Sigmoid colon (tissue), 7 donors: ENCODE data around the gene HECW1. TPM values are rescaled to one million over a fixed set of nuclear protein-coding genes. Genes with fewer than 3 reads are reported as not detected.
"Not testable (repeated sequence)": the region's sequence is repeated elsewhere in the genome, so short reads cannot be mapped to it uniquely, and the experiment has no call there.

Experiments
- DNase-seq: peaks from one replicate; pipeline ENCODE4 v3.0.0-alpha.2; 2019
- H3K27ac ChIP-seq, 4 donors: fragments of 200-600 bp; sonication (generic); one replicate each; pipeline ENCODE4 v1.5.1; 2016 to 2019; ENCODE audit warnings: mild to moderate bottlenecking in 1 of 4
- H3K27me3 ChIP-seq, 3 donors: fragments of 200-600 bp; sonication (generic); one replicate each; pipeline ENCODE4 v1.5.1; 2019; ENCODE audit warnings: mild to moderate bottlenecking in 1 of 3
- H3K36me3 ChIP-seq, 4 donors: fragments of 200-600 bp; sonication (generic); one replicate each; pipeline ENCODE4 v1.5.1; 2016 to 2019
- H3K4me1 ChIP-seq, 4 donors: fragments of 200-600 bp; sonication (generic); one replicate each; pipeline ENCODE4 v1.5.1; 2017 to 2019
- H3K4me3 ChIP-seq, 4 donors: fragments of 200-600 bp; sonication (generic); one replicate each; pipeline ENCODE4 v1.5.1; 2017 to 2019; ENCODE audit warnings: mild to moderate bottlenecking in 2 of 4, moderate library complexity in 1 of 4
- H3K9me3 ChIP-seq, 4 donors: fragments of 200-600 bp in 3 of 4; sonication (generic) in 3 of 4; one replicate each; pipeline versions ENCODE4 v1.5.1 to v1.6.1; 2013 to 2019
- CTCF ChIP-seq, 4 experiments: fragments of 450-650 bp in 3 of 4; fragments of 200-600 bp in 1 of 4; IDR thresholded peaks; one replicate each; pipeline ENCODE4 v1.5.1; 2016 to 2019; ENCODE audit warnings: antibody characterized with exemption in 4 of 4, mild to moderate bottlenecking in 3 of 4, moderate library complexity in 2 of 4
- EP300 ChIP-seq, 4 donors: sonication (generic); formaldehyde crosslinking; IDR thresholded peaks; one replicate each; pipeline ENCODE4 v1.6.1; 2017; ENCODE audit warnings: antibody characterized with exemption in 4 of 4
- POLR2A ChIP-seq, 2 donors: fragments of 450-650 bp; IDR thresholded peaks; one replicate each; pipeline ENCODE4 v1.6.1; 2016; ENCODE audit warnings: antibody characterized with exemption in 2 of 2, mild to moderate bottlenecking in 2 of 2, moderate library complexity in 2 of 2
- POLR2AphosphoS5 ChIP-seq, 4 donors: sonication (generic); formaldehyde crosslinking; IDR thresholded peaks; one replicate each; pipeline ENCODE4 v1.6.1; 2017; ENCODE audit warnings: antibody characterized with exemption in 4 of 4
- WGBS, 2 donors: extraction: QIAGEN DNeasy Blood & Tissue Kit; methylation state at CpG; one replicate each; pipeline ENCODE4 v1.1.7; 2013; 5-methylcytosine and 5-hydroxymethylcytosine counted together
- intact Hi-C: fragments of 100-400 bp; cut with DNase I; formaldehyde crosslinking; loops from one replicate; pipeline ENCODE4 v1.15.1; 2023
- polyA plus RNA-seq, 3 donors: library from polyadenylated mRNA; stranded (reverse); fragments of 200-250 nt; gene quantifications; one replicate each; pipeline ENCODE4 v1.2.3, GENCODE V29; 2013
- total RNA-seq, 4 donors: library from RNA; depleted of rRNA; stranded (reverse); fragments of >200 nt; gene quantifications; one replicate each; pipeline ENCODE4 v1.1.0, GENCODE V29; 2016
- donor health status: healthy with polysubstance abuse.
- donor health status: Bipolar disorder and iron deficiency.
- donor health status: healthy.

HECW1 gene
- total and polyA plus RNA-seq, 7 donors = 0.33 to 7.8 (median 1.2) TPM

GRCh38 chr7:43211286-43211685, 98.8 kb downstream of the HECW1 start:
- H3K4me1 ChIP-seq = no peaks in the 10 kb centered on the region
- H3K27ac ChIP-seq = no peak overlapping the region
- WGBS, 2 donors = 85 to 87% methylated on average over 5 of the region's 5 CpGs
- intact Hi-C loops = no loop called here
- no peak for DNase-seq
- no peaks in the 10 kb centered on the region for H3K9me3 ChIP-seq
- H3K27me3 ChIP-seq = no peaks in the 10 kb centered on the region
- H3K4me3 ChIP-seq = no peak overlapping the region
- no peaks in the 10 kb centered on the region for H3K36me3 ChIP-seq
- no peak for TF ChIP-seq POLR2A (IDR thresholded peaks at IDR 0.05)

- intact Hi-C loops = no loop called here
- Histone ChIP-seq H3K27me3 (no peaks in the 10 kb centered on the region), H3K9me3 (no peaks in the 10 kb centered on the region), H3K4me1 (no peaks in the 10 kb centered on the region), H3K4me3 (no peak overlapping the region), H3K36me3 (no peaks in the 10 kb centered on the region), H3K27ac (no peak overlapping the region)
- no peak for DNase-seq
- no peak for TF ChIP-seq POLR2A (IDR thresholded peaks at IDR 0.05)
Measured at GRCh38 chr7:43211693-43212092, 99.2 kb downstream of the HECW1 start.

GRCh38 chr7:43212921-43213320, 100.5 kb downstream of the HECW1 start:
- intact Hi-C loops = no loop called here
- no peaks in the 10 kb centered on the region for H3K9me3 ChIP-seq
- H3K4me1 ChIP-seq = no peaks in the 10 kb centered on the region
- H3K27ac ChIP-seq = no peak overlapping the region
- no peak for DNase-seq
- H3K36me3 ChIP-seq = no peaks in the 10 kb centered on the region
- H3K4me3 ChIP-seq = no peak overlapping the region
- 56 to 76% methylated on average over 3 of the region's 3 CpGs for WGBS, 2 donors
- TF ChIP-seq POLR2AphosphoS5 (IDR thresholded peaks at IDR 0.05) = no peak
- no peaks in the 10 kb centered on the region for H3K27me3 ChIP-seq

- no peak for DNase-seq
- no peak overlapping the region for H3K27ac ChIP-seq
Measured at GRCh38 chr7:43215061-43215460, 102.6 kb downstream of the HECW1 start.

GRCh38 chr7:43217055-43217454, 104.6 kb downstream of the HECW1 start:
- Histone ChIP-seq H3K4me1 (no peaks in the 10 kb centered on the region), H3K27ac (no peak overlapping the region), H3K36me3 (no peaks in the 10 kb centered on the region), H3K4me3 (no peak overlapping the region), H3K27me3 (no peaks in the 10 kb centered on the region), H3K9me3 (no peaks in the 10 kb centered on the region)
- intact Hi-C loops = no loop called here
- TF ChIP-seq EP300 (IDR thresholded peaks at IDR 0.05) (no peak), POLR2AphosphoS5 (IDR thresholded peaks at IDR 0.05) (no peak), CTCF (IDR thresholded peaks at IDR 0.05) (no peak), POLR2A (IDR thresholded peaks at IDR 0.05) (no peak)
- WGBS, 2 donors = 90 to 91% methylated on average over 2 of the region's 2 CpGs
- no peak for DNase-seq

More at GRCh38 chr7:43215061-43215460, 102.6 kb downstream of the HECW1 start:
- no peaks in the 10 kb centered on the region for H3K4me1 ChIP-seq
- no peaks in the 10 kb centered on the region for H3K36me3 ChIP-seq
- WGBS, 2 donors = 65 to 69% methylated on average over 6 of the region's 6 CpGs
- intact Hi-C loops = no loop called here
- no peak for TF ChIP-seq CTCF (IDR thresholded peaks at IDR 0.05)
- H3K4me3 ChIP-seq = no peak overlapping the region
- no peaks in the 10 kb centered on the region for H3K9me3 ChIP-seq
- H3K27me3 ChIP-seq = no peaks in the 10 kb centered on the region

- H3K36me3 ChIP-seq, H3K4me1 ChIP-seq, H3K4me3 ChIP-seq, H3K27ac ChIP-seq, H3K27me3 ChIP-seq, intact Hi-C loops, DNase-seq, H3K9me3 ChIP-seq: not testable (repeated sequence)
- WGBS, 2 donors = 79 to 91% methylated on average over 4 of the region's 4 CpGs
Measured at GRCh38 chr7:43218901-43219300, 106.5 kb downstream of the HECW1 start.

GRCh38 chr7:43220250-43220649, 107.8 kb downstream of the HECW1 start:
- Histone ChIP-seq H3K27me3 (no peaks in the 10 kb centered on the region), H3K36me3 (no peaks in the 10 kb centered on the region), H3K27ac (no peak overlapping the region), H3K9me3 (no peaks in the 10 kb centered on the region), H3K4me1 (no peaks in the 10 kb centered on the region), H3K4me3 (no peak overlapping the region)
- 89 to 90% methylated on average over 6 of the region's 6 CpGs for WGBS, 2 donors
- TF ChIP-seq EP300 (IDR thresholded peaks at IDR 0.05) = no peak
- no peak for TF ChIP-seq POLR2A (IDR thresholded peaks at IDR 0.05)
- TF ChIP-seq CTCF (IDR thresholded peaks at IDR 0.05) = no peak
- no peak for TF ChIP-seq POLR2AphosphoS5 (IDR thresholded peaks at IDR 0.05)
- no peak for DNase-seq
- intact Hi-C loops = no loop called here
